Measurements from ENCODE around the gene MBNL1.

The MBNL1 gene

GRCh38 chr3:152268555-152269055, at the start of gene MBNL1:
TSS of gene MBNL1 (plus strand) at chr3:152268929. CDS start at chr3:152300194, 31,265 bp downstream.
- Histone ChIP-seq H4K20me1 (peaks cover 0 to 46% (median 26%) of the 10 kb centered on the region in 11 experiments; a peak in 16 of 22 replicates), H3K27ac (peak within 1 kb of the TSS; percentile 93 to 99 (median 97)), H3K9ac (peak within 1 kb of the TSS; percentile 92 to 98 (median 96)), H3K4me1 (peaks cover 24 to 60% (median 39%) of the 10 kb centered on the region in 10 experiments), H3K4me2 (peak within 1 kb of the TSS; percentile 73 to 94 (median 87)), H3K9me3 (replicated peaks in 1 of 11) (peaks cover 0 to 3% (median 0%) of the 10 kb centered on the region in 11 experiments; a peak in 3 of 22 replicates), H3K4me3 (peak within 1 kb of the TSS; percentile 81 to 97 (median 94)), H3K36me3 (peaks cover 0 to 12% (median 2%) of the 10 kb centered on the region in 11 experiments; a peak in 3 of 22 replicates), H3K27me3 (no peaks in the 10 kb centered on the region; a peak in 3 of 22 replicates)
- TF ChIP-seq Cebpa-rat (IDR thresholded peaks at IDR 0.05), result no peak

- Histone ChIP-seq H3K27ac (no peak overlapping the region), H3K4me2 (no peak overlapping the region), H3K4me1 (peaks cover 17 to 29% (median 23%) of the 10 kb centered on the region in 10 experiments), H4K20me1 (no peaks in the 10 kb centered on the region), H3K36me3 (no peaks in the 10 kb centered on the region), H3K4me3 (no peak overlapping the region), H3K9me3 (replicated peaks in 1 of 11) (peaks cover 5 to 16% (median 11%) of the 10 kb centered on the region in 11 experiments; a peak in 20 of 22 replicates), H3K27me3 (no peaks in the 10 kb centered on the region), H3K9ac (no peak overlapping the region)
- no peak for TF ChIP-seq Cebpa-rat (IDR thresholded peaks at IDR 0.05)
Observed at GRCh38 chr3:152219216-152219615, 49.5 kb upstream of the MBNL1 start.

GRCh38 chr3:152219769-152220255, 48.9 kb upstream of the MBNL1 start:
- H3K4me3 ChIP-seq, result no peak overlapping the region
- no peak overlapping the region for H3K4me2 ChIP-seq
- no peaks in the 10 kb centered on the region for H3K27me3 ChIP-seq
- H3K4me1 ChIP-seq, result peaks cover 17 to 34% (median 27%) of the 10 kb centered on the region in 10 experiments
- no peak for TF ChIP-seq Cebpa-rat (IDR thresholded peaks at IDR 0.05)
- no peaks in the 10 kb centered on the region for H4K20me1 ChIP-seq
- peaks cover 5 to 16% (median 11%) of the 10 kb centered on the region in 11 experiments; a peak in 20 of 22 replicates for H3K9me3 ChIP-seq (replicated peaks in 1 of 11)
- no peak overlapping the region for H3K9ac ChIP-seq
- H3K36me3 ChIP-seq, result no peaks in the 10 kb centered on the region
- H3K27ac ChIP-seq, result no peak overlapping the region

- peaks cover 17 to 38% (median 27%) of the 10 kb centered on the region in 10 experiments for H3K4me1 ChIP-seq
- no peaks in the 10 kb centered on the region for H4K20me1 ChIP-seq
- no peak overlapping the region for H3K27ac ChIP-seq
- H3K4me3 ChIP-seq, result no peak overlapping the region
- H3K9ac ChIP-seq, result no peak overlapping the region
- H3K9me3 ChIP-seq (replicated peaks in 1 of 11), result peaks cover under 1 to 11% (median 6%) of the 10 kb centered on the region in 11 experiments; a peak in 19 of 22 replicates
- no peaks in the 10 kb centered on the region for H3K27me3 ChIP-seq
- no peak for TF ChIP-seq Cebpa-rat (IDR thresholded peaks at IDR 0.05)
- H3K4me2 ChIP-seq, result peak overlapping the region; percentile 53 to 76 (median 66)
- no peaks in the 10 kb centered on the region for H3K36me3 ChIP-seq
Observed at GRCh38 chr3:152222327-152222726, 46.4 kb upstream of the MBNL1 start.

GRCh38 chr3:152225201-152225600, 43.5 kb upstream of the MBNL1 start:
- TF ChIP-seq Cebpa-rat (IDR thresholded peaks at IDR 0.05), result no peak
- Histone ChIP-seq H3K4me3 (no peak overlapping the region), H3K27ac (no peak overlapping the region), H3K9ac (no peak overlapping the region), H3K4me1 (peaks cover 17 to 38% (median 27%) of the 10 kb centered on the region in 10 experiments), H3K4me2 (peak overlapping the region in 1 of 11 experiments; percentile 54; a peak in 2 of 22 replicates), H3K36me3 (no peaks in the 10 kb centered on the region), H4K20me1 (no peaks in the 10 kb centered on the region), H3K9me3 (replicated peaks in 1 of 11) (no peaks in the 10 kb centered on the region; a peak in 1 of 22 replicates), H3K27me3 (no peaks in the 10 kb centered on the region)

GRCh38 chr3:152226176-152226575, 42.6 kb upstream of the MBNL1 start:
- no peaks in the 10 kb centered on the region for H4K20me1 ChIP-seq
- H3K4me3 ChIP-seq, result no peak overlapping the region
- H3K9me3 ChIP-seq (replicated peaks in 1 of 11), result no peaks in the 10 kb centered on the region; a peak in 1 of 22 replicates
- H3K27ac ChIP-seq, result no peak overlapping the region
- no peak overlapping the region for H3K4me2 ChIP-seq
- H3K36me3 ChIP-seq, result no peaks in the 10 kb centered on the region
- TF ChIP-seq Cebpa-rat (IDR thresholded peaks at IDR 0.05), result no peak
- no peaks in the 10 kb centered on the region for H3K27me3 ChIP-seq
- H3K9ac ChIP-seq, result no peak overlapping the region
- peaks cover 17 to 38% (median 30%) of the 10 kb centered on the region in 10 experiments for H3K4me1 ChIP-seq

GRCh38 chr3:152227027-152227426, 41.7 kb upstream of the MBNL1 start:
- peaks cover 17 to 34% (median 27%) of the 10 kb centered on the region in 10 experiments for H3K4me1 ChIP-seq
- H3K4me2 ChIP-seq, result no peak overlapping the region
- no peak for TF ChIP-seq Cebpa-rat (IDR thresholded peaks at IDR 0.05)
- no peaks in the 10 kb centered on the region; a peak in 1 of 22 replicates for H3K9me3 ChIP-seq (replicated peaks in 1 of 11)
- no peak overlapping the region for H3K9ac ChIP-seq
- H3K27ac ChIP-seq, result no peak overlapping the region
- H4K20me1 ChIP-seq, result no peaks in the 10 kb centered on the region
- no peaks in the 10 kb centered on the region for H3K36me3 ChIP-seq
- H3K4me3 ChIP-seq, result no peak overlapping the region
- H3K27me3 ChIP-seq, result no peaks in the 10 kb centered on the region

GRCh38 chr3:152229692-152230091, 39.0 kb upstream of the MBNL1 start:
- H3K36me3 ChIP-seq, result no peaks in the 10 kb centered on the region
- no peak overlapping the region for H3K27ac ChIP-seq
- no peak overlapping the region for H3K4me2 ChIP-seq
- no peak for TF ChIP-seq Cebpa-rat (IDR thresholded peaks at IDR 0.05)
- no peaks in the 10 kb centered on the region for H3K9me3 ChIP-seq (replicated peaks in 1 of 11)
- no peak overlapping the region for H3K4me3 ChIP-seq
- no peaks in the 10 kb centered on the region for H3K27me3 ChIP-seq
- no peak overlapping the region for H3K9ac ChIP-seq
- H3K4me1 ChIP-seq, result peaks cover 0 to 20% (median 2%) of the 10 kb centered on the region in 10 experiments; a peak in 6 of 20 replicates
- H4K20me1 ChIP-seq, result no peaks in the 10 kb centered on the region

GRCh38 chr3:152230370-152230769, 38.4 kb upstream of the MBNL1 start:
- no peak overlapping the region for H3K9ac ChIP-seq
- peak in 1 of 11 experiments; percentile 13; a peak in 1 of 22 replicates for TF ChIP-seq Cebpa-rat (IDR thresholded peaks at IDR 0.05)
- H3K27me3 ChIP-seq, result no peaks in the 10 kb centered on the region
- H3K4me3 ChIP-seq, result no peak overlapping the region
- H3K4me1 ChIP-seq, result peaks cover 0 to 20% (median 0%) of the 10 kb centered on the region in 10 experiments; a peak in 3 of 20 replicates
- no peak overlapping the region for H3K4me2 ChIP-seq
- no peaks in the 10 kb centered on the region for H3K36me3 ChIP-seq
- H3K27ac ChIP-seq, result no peak overlapping the region
- H4K20me1 ChIP-seq, result no peaks in the 10 kb centered on the region
- H3K9me3 ChIP-seq (replicated peaks in 1 of 11), result no peaks in the 10 kb centered on the region

Measured in BLaER1 treated with 17β-estradiol and CSF1 and Interleukin-3, amounts not matched to agents 10 nM and 100 nM (cell line).